Stimulated activated CD8-positive, alpha-beta memory T cell treated with anti-CD3 and anti-CD28 coated beads, Interleukin-7, amount 100 ng/mL, for 1 hour (primary cell): ENCODE data around the gene KPNA1.
"Not testable (repeated sequence)": the region's sequence is repeated elsewhere in the genome, so short reads cannot be mapped to it uniquely, and the experiment has no call there.

Experiments
- DNase-seq, 2 donors: peaks; one replicate each; pipeline ENCODE4 v3.0.0-alpha.2; 2020; ENCODE audit warnings: low read depth in 2 of 2

The KPNA1 gene

GRCh38 chr3:122519693-122520092 is 5.0 kb upstream of the KPNA1 start:
- DNase-seq, result no peak

GRCh38 chr3:122516846-122517360 is 2.2 kb upstream of the KPNA1 start:
- DNase-seq, result no peak

- no peak for DNase-seq
Observed at GRCh38 chr3:122515870-122516269, 1.1 kb upstream of the KPNA1 start.

GRCh38 chr3:122515020-122515468 is 305 bp upstream of the KPNA1 start:
- DNase-seq, result no peak

- no peak for DNase-seq
Observed at GRCh38 chr3:122513386-122514122, 1.2 kb downstream of the KPNA1 start.

- DNase-seq, result no peak
Observed at GRCh38 chr3:122512284-122512683, 2.5 kb downstream of the KPNA1 start.

GRCh38 chr3:122510878-122511535 is 3.7 kb downstream of the KPNA1 start:
- DNase-seq, result no peak

- DNase-seq, result not testable (repeated sequence)
Observed at GRCh38 chr3:122508944-122509343, 5.8 kb downstream of the KPNA1 start.

GRCh38 chr3:122508135-122508914 is 6.4 kb downstream of the KPNA1 start:
- no peak for DNase-seq

- DNase-seq, result no peak
Observed at GRCh38 chr3:122506450-122506849, 8.3 kb downstream of the KPNA1 start.

- DNase-seq, result no peak
Observed at GRCh38 chr3:122505676-122506075, 9.1 kb downstream of the KPNA1 start.

GRCh38 chr3:122502941-122503340 is 11.8 kb downstream of the KPNA1 start:
- DNase-seq, result no peak

GRCh38 chr3:122502139-122502538 is 12.6 kb downstream of the KPNA1 start:
- no peak for DNase-seq

GRCh38 chr3:122500964-122501363 is 13.8 kb downstream of the KPNA1 start:
- not testable (repeated sequence) for DNase-seq

GRCh38 chr3:122498152-122498551 is 16.6 kb downstream of the KPNA1 start:
- no peak for DNase-seq

GRCh38 chr3:122497425-122497824 is 17.3 kb downstream of the KPNA1 start:
- peak in 1 of 2 donors; percentile 9 for DNase-seq

- DNase-seq, result no peak
Observed at GRCh38 chr3:122496508-122496907, 18.2 kb downstream of the KPNA1 start.

- DNase-seq, result no peak
Observed at GRCh38 chr3:122493296-122493695, 21.4 kb downstream of the KPNA1 start.

GRCh38 chr3:122488262-122488973 is 26.3 kb downstream of the KPNA1 start:
- DNase-seq, result no peak

GRCh38 chr3:122484985-122485384 is 29.8 kb downstream of the KPNA1 start:
- DNase-seq, result no peak

- DNase-seq, result no peak
Observed at GRCh38 chr3:122481390-122481789, 33.3 kb downstream of the KPNA1 start.

- no peak for DNase-seq
Observed at GRCh38 chr3:122476532-122476931, 38.2 kb downstream of the KPNA1 start.
